Measurements from ENCODE around the gene YWHAE.
"Not testable (repeated sequence)": the region's sequence is repeated elsewhere in the genome, so short reads cannot be mapped to it uniquely, and the experiment has no call there.

Gene YWHAE

GRCh38 chr17:1362065-1362848 is 37.8 kb downstream of the YWHAE start:
- no peak for DNase-seq (ENCODE audit: low read depth)
- no peak overlapping the region for H3K4me3 ChIP-seq (ENCODE audit: low read length)

GRCh38 chr17:1360975-1361374 is 39.0 kb downstream of the YWHAE start:
- no peak for DNase-seq (ENCODE audit: low read depth)
- no peak for TF ChIP-seq CTCF (conservative IDR thresholded peaks at IDR 0.05; ENCODE audit: low read depth, low read length)
- H3K4me3 ChIP-seq (ENCODE audit: low read length) = no peak overlapping the region

More at GRCh38 chr17:1362065-1362848, 37.8 kb downstream of the YWHAE start:
- TF ChIP-seq CTCF (conservative IDR thresholded peaks at IDR 0.05; ENCODE audit: low read depth, low read length) = no peak

GRCh38 chr17:1360315-1360714 is 39.7 kb downstream of the YWHAE start:
- DNase-seq (ENCODE audit: low read depth); H3K4me3 ChIP-seq (ENCODE audit: low read length): not testable (repeated sequence)

GRCh38 chr17:1354030-1354429 is 46.0 kb downstream of the YWHAE start:
- DNase-seq (ENCODE audit: low read depth) = no peak
- no peak for TF ChIP-seq CTCF (conservative IDR thresholded peaks at IDR 0.05; ENCODE audit: low read depth, low read length)

GRCh38 chr17:1352530-1352929 is 47.5 kb downstream of the YWHAE start:
- DNase-seq (ENCODE audit: low read depth); H3K4me3 ChIP-seq (ENCODE audit: low read length): not testable (repeated sequence)

More at GRCh38 chr17:1354030-1354429, 46.0 kb downstream of the YWHAE start:
- no peak overlapping the region for H3K4me3 ChIP-seq (ENCODE audit: low read length)

GRCh38 chr17:1351971-1352370 is 48.1 kb downstream of the YWHAE start:
- no peak for DNase-seq (ENCODE audit: low read depth)
- H3K4me3 ChIP-seq (ENCODE audit: low read length) = no peak overlapping the region
- no peak for TF ChIP-seq CTCF (conservative IDR thresholded peaks at IDR 0.05; ENCODE audit: low read depth, low read length)

GRCh38 chr17:1351275-1351674 is 48.7 kb downstream of the YWHAE start:
- TF ChIP-seq CTCF (conservative IDR thresholded peaks at IDR 0.05; ENCODE audit: low read depth, low read length) = no peak
- no peak overlapping the region for H3K4me3 ChIP-seq (ENCODE audit: low read length)
- no peak for DNase-seq (ENCODE audit: low read depth)

GRCh38 chr17:1347589-1348323 is 52.3 kb downstream of the YWHAE start:
- no peak for TF ChIP-seq CTCF (conservative IDR thresholded peaks at IDR 0.05; ENCODE audit: low read depth, low read length)
- DNase-seq (ENCODE audit: low read depth) = no peak
- H3K4me3 ChIP-seq (ENCODE audit: low read length) = no peak overlapping the region

Measured in retinal pigment epithelial cell (primary cell).